H1 (cell line): ENCODE data around the gene ADAMTS16.

Source experiments
- EZH2 ChIP-seq: fragments of 200-600 bp; sonication (generic); IDR thresholded peaks from 2 replicates; pipeline ENCODE4 v1.7.1; 2012; ENCODE audit warnings: low read depth, mild to moderate bottlenecking, moderate library complexity, low read length, inconsistent platforms; ENCODE audit not compliant: severe bottlenecking
- JUN ChIP-seq: IDR thresholded peaks from 2 replicates; pipeline ENCODE4 v1.6.1; 2011; ENCODE audit warnings: low read depth, mild to moderate bottlenecking, improper control_type of control experiment, low read length
- TF ChIP-seq, protein P1 (sequence below), 3 experiments: IDR thresholded peaks; 1 replicate in 2 of 3; 2 replicates in 1 of 3; pipeline versions ENCODE4 v1.5.1 to v1.6.1; 2011; ENCODE audit warnings: low read length in 3 of 3, mild to moderate bottlenecking in 3 of 3, inconsistent platforms in 2 of 3, low read depth in 1 of 3, moderate library complexity in 1 of 3; ENCODE audit not compliant: insufficient read depth in 1 of 3; ENCODE audit errors: control extremely low read depth in 1 of 3

DNA sequence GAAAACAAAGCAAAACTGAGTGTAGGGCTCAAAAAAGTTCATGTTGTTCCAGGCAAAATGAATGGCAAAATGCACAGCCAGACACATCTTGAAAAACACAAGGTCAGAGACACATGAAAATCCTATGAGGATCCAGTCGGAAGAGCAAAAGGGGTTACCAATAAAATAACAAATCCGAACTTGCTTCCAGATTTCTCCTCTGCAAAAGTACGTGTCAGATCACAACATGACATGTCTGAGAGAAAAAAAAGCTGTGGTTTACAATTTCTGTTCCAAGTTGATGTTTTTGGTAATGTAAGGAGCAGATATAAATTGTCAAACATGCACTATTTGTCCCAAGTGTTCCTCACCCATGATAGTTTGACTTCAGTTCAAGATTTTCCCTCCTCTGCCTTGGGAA, 15.9 kb upstream of the ADAMTS16 start:
- TF ChIP-seq JUN = no peak
- TF ChIP-seq, protein P1, sequence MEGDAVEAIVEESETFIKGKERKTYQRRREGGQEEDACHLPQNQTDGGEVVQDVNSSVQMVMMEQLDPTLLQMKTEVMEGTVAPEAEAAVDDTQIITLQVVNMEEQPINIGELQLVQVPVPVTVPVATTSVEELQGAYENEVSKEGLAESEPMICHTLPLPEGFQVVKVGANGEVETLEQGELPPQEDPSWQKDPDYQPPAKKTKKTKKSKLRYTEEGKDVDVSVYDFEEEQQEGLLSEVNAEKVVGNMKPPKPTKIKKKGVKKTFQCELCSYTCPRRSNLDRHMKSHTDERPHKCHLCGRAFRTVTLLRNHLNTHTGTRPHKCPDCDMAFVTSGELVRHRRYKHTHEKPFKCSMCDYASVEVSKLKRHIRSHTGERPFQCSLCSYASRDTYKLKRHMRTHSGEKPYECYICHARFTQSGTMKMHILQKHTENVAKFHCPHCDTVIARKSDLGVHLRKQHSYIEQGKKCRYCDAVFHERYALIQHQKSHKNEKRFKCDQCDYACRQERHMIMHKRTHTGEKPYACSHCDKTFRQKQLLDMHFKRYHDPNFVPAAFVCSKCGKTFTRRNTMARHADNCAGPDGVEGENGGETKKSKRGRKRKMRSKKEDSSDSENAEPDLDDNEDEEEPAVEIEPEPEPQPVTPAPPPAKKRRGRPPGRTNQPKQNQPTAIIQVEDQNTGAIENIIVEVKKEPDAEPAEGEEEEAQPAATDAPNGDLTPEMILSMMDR (IDR thresholded peaks at IDR 0.05; ENCODE audit: control extremely low read depth in 1 of 3, insufficient read depth in 1 of 3, low read depth in 1 of 3, low read length in 3 of 3) = no peak
- no peak for TF ChIP-seq EZH2
